H1 (cell line): ENCODE results near the gene TNFSF12. TPM values are rescaled to one million over a fixed set of nuclear protein-coding genes. Genes with fewer than 3 reads are reported as not detected.

Experiments
- CTCF ChIA-PET: fragments of 300-600 bp; sonication (Branson Sonifier 250); formaldehyde crosslinking; loops from one replicate; lab custom pipeline; 2021; ENCODE audit not compliant: partially characterized antibody; lab: Charles Lee
- POLR2A ChIA-PET: fragments of 300-600 bp; sonication (Branson Sonifier 250); formaldehyde crosslinking; loops from one replicate; lab custom pipeline; 2021; ENCODE audit warnings: inconsistent platforms; ENCODE audit not compliant: partially characterized antibody; lab: Charles Lee
- DNase-seq, 2 experiments: peaks; one replicate each; pipeline versions ENCODE4 v3.0.0 to v3.0.0-alpha.2; 2010 to 2022; ENCODE audit warnings: low spot score in 2 of 2, low read depth in 1 of 2, mixed read lengths in 1 of 2
- FAIRE-seq: peaks from 2 replicates; lab custom pipeline; 2011; peaks lifted over from hg19 to GRCh38; lab: Jason Lieb, UNC
- H2AFZ ChIP-seq: 2 replicates; pipeline ENCODE4 v1.8.1; 2012; ENCODE audit warnings: low read length, inconsistent platforms
- H2AK5ac ChIP-seq: 2 replicates; pipeline ENCODE4 v1.6.1; 2013; ENCODE audit warnings: low read depth, low read length
- H2BK120ac ChIP-seq: replicated peaks from 2 replicates; pipeline ENCODE3; 2013; ENCODE audit warnings: low read depth, low read length, inconsistent platforms
- H2BK12ac ChIP-seq: 2 replicates; pipeline ENCODE4 v1.6.1; 2013; ENCODE audit warnings: low read depth, low read length
- H2BK15ac ChIP-seq: 2 replicates; pipeline ENCODE4 v1.6.1; 2013; ENCODE audit warnings: low read length
- H2BK20ac ChIP-seq: 2 replicates; pipeline ENCODE4 v1.6.1; 2013; ENCODE audit warnings: low read length
- H2BK5ac ChIP-seq: 2 replicates; pipeline ENCODE4 v1.6.1; 2013; ENCODE audit warnings: low read depth, low read length
- H3K14ac ChIP-seq: 2 replicates; pipeline ENCODE4 v1.6.1; 2013; ENCODE audit warnings: inconsistent platforms; ENCODE audit not compliant: insufficient read length
- H3K18ac ChIP-seq: 2 replicates; pipeline ENCODE4 v1.6.1; 2013; ENCODE audit warnings: low read length; ENCODE audit errors: extremely low read depth
- H3K23ac ChIP-seq: 2 replicates; pipeline ENCODE4 v1.6.1; 2013; ENCODE audit warnings: inconsistent platforms; ENCODE audit not compliant: insufficient read length
- H3K23me2 ChIP-seq: 2 replicates; pipeline ENCODE4 v1.6.1; 2013; ENCODE audit warnings: low read depth, low read length
- H3K27ac ChIP-seq: 2 replicates; pipeline ENCODE4 v1.6.1; 2011; ENCODE audit warnings: low read depth, low read length, inconsistent platforms
- H3K27me3 ChIP-seq, 4 experiments: replicated peaks in 1 of 4; 1 replicate in 1 of 4; 2 replicates in 3 of 4; pipeline versions ENCODE4 v1.6.1 to v1.8.1; 2011 to 2013; ENCODE audit warnings: low read length in 3 of 4, mild to moderate bottlenecking in 3 of 4, inconsistent platforms in 2 of 4, mixed read lengths in 2 of 4, moderate library complexity in 1 of 4; ENCODE audit not compliant: control insufficient read depth in 3 of 4, insufficient read depth in 3 of 4; ENCODE audit errors: extremely low read depth in 1 of 4
- H3K36me3 ChIP-seq, 4 experiments: 2 replicates each; pipeline versions ENCODE4 v1.6.1 to v1.8.1; 2011 to 2013; ENCODE audit warnings: mild to moderate bottlenecking in 4 of 4, low read length in 3 of 4, moderate library complexity in 2 of 4, control low read depth in 1 of 4, inconsistent platforms in 1 of 4; ENCODE audit not compliant: insufficient read depth in 4 of 4, control insufficient read depth in 2 of 4
- H3K4ac ChIP-seq: replicated peaks from 2 replicates; pipeline ENCODE3; 2013; ENCODE audit warnings: low read length, low read depth, mixed read lengths, inconsistent platforms; ENCODE audit not compliant: insufficient read length
- H3K4me1 ChIP-seq, 4 experiments: replicated peaks in 1 of 4; 1 replicate in 1 of 4; 2 replicates in 3 of 4; pipeline versions ENCODE4 v1.6.1 to v1.8.1; 2011 to 2013; ENCODE audit warnings: low read length in 3 of 4, inconsistent platforms in 2 of 4, mixed read lengths in 1 of 4; ENCODE audit not compliant: insufficient read depth in 4 of 4, control insufficient read depth in 3 of 4
- H3K4me2 ChIP-seq, 2 experiments: 2 replicates each; pipeline versions ENCODE4 v1.6.1 to v1.8.1; 2011 to 2013; ENCODE audit warnings: low read depth in 2 of 2, low read length in 2 of 2, control low read depth in 1 of 2, inconsistent platforms in 1 of 2, mild to moderate bottlenecking in 1 of 2; ENCODE audit not compliant: insufficient read depth in 1 of 2
- H3K4me3 ChIP-seq, 4 experiments: fragments of 200-600, 300-600 bp in 1 of 4; sonication (generic), shearing (Covaris generic), sonication (Bioruptor Twin) in 1 of 4; 2 replicates each; pipeline versions ENCODE4 v1.5.1 to v1.8.1; 2011 to 2016; ENCODE audit warnings: low read length in 4 of 4, low read depth in 3 of 4, control low read depth in 2 of 4, inconsistent platforms in 2 of 4, mild to moderate bottlenecking in 2 of 4, mixed read lengths in 1 of 4, moderate library complexity in 1 of 4; ENCODE audit not compliant: insufficient read depth in 2 of 4; ENCODE audit errors: extremely low read depth in 1 of 4
- H3K56ac ChIP-seq: replicated peaks from 2 replicates; pipeline ENCODE3; 2013; ENCODE audit warnings: low read depth, mild to moderate bottlenecking, mixed read lengths, low read length, inconsistent platforms; ENCODE audit not compliant: insufficient read length
- H3K79me1 ChIP-seq: 2 replicates; pipeline ENCODE4 v1.6.1; 2013; ENCODE audit warnings: low read depth, low read length, control low read depth
- H3K79me2 ChIP-seq, 2 experiments: 2 replicates each; pipeline versions ENCODE4 v1.6.1 to v1.8.1; 2012 to 2013; ENCODE audit warnings: low read length in 2 of 2, mild to moderate bottlenecking in 2 of 2, inconsistent platforms in 1 of 2; ENCODE audit not compliant: insufficient read depth in 2 of 2, control insufficient read depth in 1 of 2
- H3K9ac ChIP-seq, 4 experiments: replicated peaks in 1 of 4; 1 replicate in 1 of 4; 2 replicates in 3 of 4; pipeline versions ENCODE4 v1.6.1 to v1.8.1; 2011 to 2013; ENCODE audit warnings: low read depth in 3 of 4, low read length in 3 of 4, control low read depth in 2 of 4, mild to moderate bottlenecking in 2 of 4, moderate library complexity in 2 of 4, inconsistent platforms in 1 of 4; ENCODE audit errors: extremely low read depth in 1 of 4
- H3K9me3 ChIP-seq, 2 experiments: 2 replicates each; pipeline versions ENCODE4 v1.6.1 to v1.8.1; 2012 to 2013; ENCODE audit warnings: mild to moderate bottlenecking in 2 of 2, moderate library complexity in 2 of 2, control low read depth in 1 of 2, inconsistent platforms in 1 of 2, low read depth in 1 of 2, low read length in 1 of 2, mixed read lengths in 1 of 2; ENCODE audit not compliant: insufficient read depth in 2 of 2
- H4K20me1 ChIP-seq, 2 experiments: replicated peaks in 1 of 2; 2 replicates each; pipeline versions ENCODE3 to v1.8.1; 2011 to 2013; ENCODE audit warnings: inconsistent platforms in 2 of 2, low read length in 2 of 2, mild to moderate bottlenecking in 1 of 2; ENCODE audit not compliant: insufficient read depth in 2 of 2, control insufficient read depth in 1 of 2
- H4K5ac ChIP-seq: 2 replicates; pipeline ENCODE4 v1.6.1; 2013; ENCODE audit warnings: low read length, low read depth, mixed read lengths, inconsistent platforms; ENCODE audit not compliant: insufficient read length
- H4K8ac ChIP-seq: 2 replicates; pipeline ENCODE4 v1.8.0; 2013; ENCODE audit warnings: mild to moderate bottlenecking, moderate library complexity, low read length, inconsistent platforms; ENCODE audit not compliant: insufficient read depth; ENCODE audit errors: extremely low read depth
- H4K91ac ChIP-seq: replicated peaks from 2 replicates; pipeline ENCODE3; 2013; ENCODE audit warnings: low read length, mixed read lengths, inconsistent platforms; ENCODE audit not compliant: insufficient read length
- CREB1 ChIP-seq: IDR thresholded peaks from 2 replicates; pipeline ENCODE4 v1.6.1; 2012; ENCODE audit warnings: inconsistent platforms
- CTBP2 ChIP-seq: IDR thresholded peaks from 2 replicates; pipeline ENCODE4 v1.7.0; 2011; ENCODE audit warnings: borderline replicate concordance, mild to moderate bottlenecking, moderate library complexity, mixed read lengths, low read length; ENCODE audit not compliant: insufficient read depth, insufficient read length
- CTCF ChIP-seq, 3 experiments: IDR thresholded peaks; 1 replicate in 2 of 3; 2 replicates in 1 of 3; pipeline versions ENCODE4 v1.5.1 to v1.6.1; 2011; ENCODE audit warnings: low read length in 3 of 3, mild to moderate bottlenecking in 3 of 3, inconsistent platforms in 2 of 3, low read depth in 1 of 3, moderate library complexity in 1 of 3; ENCODE audit not compliant: insufficient read depth in 1 of 3; ENCODE audit errors: control extremely low read depth in 1 of 3
- EGR1 ChIP-seq: IDR thresholded peaks from 2 replicates; pipeline ENCODE4 v1.6.1; 2011; ENCODE audit warnings: low read depth, low read length, borderline replicate concordance
- EP300 ChIP-seq, 2 experiments: IDR thresholded peaks; 1 replicate in 1 of 2; 2 replicates in 1 of 2; pipeline ENCODE4 v1.6.1; 2011 to 2012; ENCODE audit warnings: low read depth in 2 of 2, low read length in 2 of 2, mild to moderate bottlenecking in 2 of 2, borderline replicate concordance in 1 of 2, inconsistent platforms in 1 of 2, moderate library complexity in 1 of 2
- EZH2 ChIP-seq: fragments of 200-600 bp; sonication (generic); IDR thresholded peaks from 2 replicates; pipeline ENCODE4 v1.7.1; 2012; ENCODE audit warnings: low read depth, mild to moderate bottlenecking, moderate library complexity, low read length, inconsistent platforms; ENCODE audit not compliant: severe bottlenecking
- RAD21 ChIP-seq, 2 experiments: IDR thresholded peaks in 1 of 2; conservative IDR thresholded peaks in 1 of 2; 2 replicates each; pipeline ENCODE4 v1.6.1; 2011; ENCODE audit warnings: low read depth in 2 of 2, low read length in 2 of 2, improper control_type of control experiment in 1 of 2, inconsistent platforms in 1 of 2, mild to moderate bottlenecking in 1 of 2, moderate library complexity in 1 of 2
- RFX5 ChIP-seq: IDR thresholded peaks from 2 replicates; pipeline ENCODE4 v1.6.1; 2011; ENCODE audit warnings: low read depth, low read length, improper control_type of control experiment, borderline replicate concordance
- TBP ChIP-seq: IDR thresholded peaks from 2 replicates; pipeline ENCODE4 v1.6.1; 2011; ENCODE audit warnings: low read depth, low read length, improper control_type of control experiment
- TEAD4 ChIP-seq: IDR thresholded peaks from 2 replicates; pipeline ENCODE4 v1.6.1; 2012; ENCODE audit warnings: low read depth, low read length, inconsistent platforms, mixed read lengths
- YY1 ChIP-seq: IDR thresholded peaks from 2 replicates; pipeline ENCODE4 v1.6.1; 2011; ENCODE audit warnings: low read depth, mild to moderate bottlenecking, low read length
- WGBS, 2 experiments: shearing (Covaris generic) in 1 of 2; methylation state at CpG; one replicate each; pipeline versions ENCODE4 v1.1.6 to v1.1.7; 2013 to 2015; ENCODE audit warnings: low lambda C conversion rate in 2 of 2, mixed read lengths in 2 of 2, inconsistent platforms in 1 of 2, low coverage in 1 of 2, missing lambda C conversion rate in 1 of 2; ENCODE audit not compliant: insufficient replicate concordance in 2 of 2, insufficient coverage in 1 of 2, insufficient read length in 1 of 2; ENCODE audit errors: extremely low coverage in 1 of 2, missing lambda C conversion rate in 1 of 2; 5-methylcytosine and 5-hydroxymethylcytosine counted together
- polyA plus RNA-seq, 7 experiments: library from polyadenylated mRNA; depleted of rRNA in 3 of 7; stranded (reverse) in 5 of 7; unstranded in 2 of 7; fragments of >200 nt in 5 of 7; fragments of 200-250 nt in 2 of 7; gene quantifications; 1 replicate in 5 of 7; 2 replicates in 1 of 7; 4 replicates in 1 of 7; pipeline versions ENCODE4 v1.2.1 to v1.2.3, GENCODE V29; 2011 to 2013; ENCODE audit warnings: missing spikeins in 2 of 7, mixed read lengths in 2 of 7
- total RNA-seq: library from RNA; stranded (reverse); fragmentation: NEBNext Ultra II Directional; extraction: Animal tissue kit (Norgen Biotek cat#: 25700); gene quantifications from 2 replicates; pipeline ENCODE4 v1.2.1, GENCODE V29; 2021

The TNFSF12 gene
- total and polyA plus RNA-seq, 2 of the 8 experiments (the other 6 are each of a cell fraction or from before 2014, with no cell fraction given) = 7.2 to 9.6 TPM

- Histone ChIP-seq H2BK12ac (no peak overlapping the region), H3K4me3 (no peak overlapping the region), H2BK20ac (no peak overlapping the region), H3K4me1 (no peaks in the 10 kb centered on the region), H3K18ac (no peak overlapping the region), H2BK120ac (no peak overlapping the region), H2AFZ (no peak overlapping the region), H2AK5ac (no peak overlapping the region), H3K27me3 (no peaks in the 10 kb centered on the region), H3K23ac (no peak overlapping the region), H2BK15ac (no peak overlapping the region), H3K9ac (no peak overlapping the region), H3K36me3 (peaks cover 63 to 88% (median 79%) of the 10 kb centered on the region in 4 experiments), H3K23me2 (no peaks in the 10 kb centered on the region), H3K4me2 (no peak overlapping the region), H3K27ac (no peak overlapping the region), H3K4ac (no peak overlapping the region), H4K20me1 (peaks cover 14 to 23% of the 10 kb centered on the region in 2 experiments), H3K9me3 (no peaks in the 10 kb centered on the region), H3K56ac (no peak overlapping the region), H3K79me1 (peaks cover 8% of the 10 kb centered on the region), H3K14ac (no peak overlapping the region), H3K79me2 (peaks cover 0 to 17% of the 10 kb centered on the region in 2 experiments; a peak in 2 of 4 replicates), H2BK5ac (no peak overlapping the region), H4K8ac (no peak overlapping the region), H4K91ac (no peak overlapping the region), H4K5ac (no peak overlapping the region)
- WGBS, 2 experiments = 83% methylated on average over 10 of the region's 11 CpGs; no CpG with 5 or more reads in 1 of the 2 experiments
- FAIRE-seq (no peak), DNase-seq (no peak)
- POLR2A ChIA-PET = interaction anchor here (1.2 to 6.3 kb wide), 4 partner anchors 9 to 17 kb away, joined by 3 to 58 read pairs (median 12); partner anchors contain the start of gene POLR2A
- CTCF ChIA-PET = interaction anchor here (0.9 to 7.0 kb wide), 5 partner anchors 10 to 143 kb away, joined by 3 to 82 read pairs (median 3); no protein-coding TSS in a partner anchor
- TF ChIP-seq TEAD4 (no peak), EP300 (IDR thresholded peaks at IDR 0.05; ENCODE audit: borderline replicate concordance in 1 of 2, low read depth in 2 of 2, low read length in 2 of 2) (no peak), CREB1 (no peak), RAD21 (IDR thresholded peaks at IDR 0.05 in 1 of 2, conservative IDR thresholded peaks at IDR 0.05 in 1 of 2; ENCODE audit: low read depth in 2 of 2, low read length in 2 of 2) (no peak), EZH2 (no peak), RFX5 (no peak), TBP (no peak), CTCF (IDR thresholded peaks at IDR 0.05; ENCODE audit: control extremely low read depth in 1 of 3, insufficient read depth in 1 of 3, low read depth in 1 of 3, low read length in 3 of 3) (no peak), EGR1 (no peak), YY1 (no peak), CTBP2 (no peak)
Observed at GRCh38 chr17:7499161-7499560, 49.7 kb upstream of the TNFSF12 start.
